ENCODE results near the gene SPOCD1.

DNA sequence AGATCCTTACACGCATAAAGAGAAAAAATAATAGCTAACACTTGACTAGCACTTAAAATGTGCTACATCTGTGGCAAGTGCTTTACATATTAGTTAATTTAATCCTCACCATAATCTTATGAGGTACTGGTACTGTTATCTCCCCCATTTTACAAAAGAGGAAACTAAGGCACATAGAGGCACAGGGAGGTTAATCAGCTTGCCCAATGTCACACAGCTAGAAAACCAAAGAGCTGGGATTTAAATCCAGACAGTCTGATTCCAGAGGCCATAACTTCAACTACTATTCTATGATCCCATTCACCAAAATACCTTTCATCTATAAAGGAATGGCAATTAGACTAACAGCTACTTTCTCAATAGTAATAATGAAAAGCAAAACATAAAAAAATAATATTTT, 11.7 kb downstream of the SPOCD1 start:
- TF ChIP-seq STAT1 (IDR thresholded peaks at IDR 0.05; ENCODE audit: unreplicated experiment) = no peak
- TF ChIP-seq, protein P1, sequence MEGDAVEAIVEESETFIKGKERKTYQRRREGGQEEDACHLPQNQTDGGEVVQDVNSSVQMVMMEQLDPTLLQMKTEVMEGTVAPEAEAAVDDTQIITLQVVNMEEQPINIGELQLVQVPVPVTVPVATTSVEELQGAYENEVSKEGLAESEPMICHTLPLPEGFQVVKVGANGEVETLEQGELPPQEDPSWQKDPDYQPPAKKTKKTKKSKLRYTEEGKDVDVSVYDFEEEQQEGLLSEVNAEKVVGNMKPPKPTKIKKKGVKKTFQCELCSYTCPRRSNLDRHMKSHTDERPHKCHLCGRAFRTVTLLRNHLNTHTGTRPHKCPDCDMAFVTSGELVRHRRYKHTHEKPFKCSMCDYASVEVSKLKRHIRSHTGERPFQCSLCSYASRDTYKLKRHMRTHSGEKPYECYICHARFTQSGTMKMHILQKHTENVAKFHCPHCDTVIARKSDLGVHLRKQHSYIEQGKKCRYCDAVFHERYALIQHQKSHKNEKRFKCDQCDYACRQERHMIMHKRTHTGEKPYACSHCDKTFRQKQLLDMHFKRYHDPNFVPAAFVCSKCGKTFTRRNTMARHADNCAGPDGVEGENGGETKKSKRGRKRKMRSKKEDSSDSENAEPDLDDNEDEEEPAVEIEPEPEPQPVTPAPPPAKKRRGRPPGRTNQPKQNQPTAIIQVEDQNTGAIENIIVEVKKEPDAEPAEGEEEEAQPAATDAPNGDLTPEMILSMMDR (conservative IDR thresholded peaks at IDR 0.05; ENCODE audit: low read depth in 2 of 2) = no peak
- TF ChIP-seq ZNF331 (CRISPR knock-in tag; IDR thresholded peaks at IDR 0.05; ENCODE audit: low read depth) = no peak
- TF ChIP-seq POLR2AphosphoS5 (IDR thresholded peaks at IDR 0.05; ENCODE audit: low read depth) = no peak
- no peak for TF ChIP-seq EZH2 (IDR thresholded peaks at IDR 0.05; ENCODE audit: low read depth, unreplicated experiment)
- TF ChIP-seq EZH2phosphoT487 (IDR thresholded peaks at IDR 0.05; ENCODE audit: unreplicated experiment) = no peak

Measured in GM23338 (cell line).